Measurements from ENCODE around the gene FALEC.

The FALEC gene

DNA sequence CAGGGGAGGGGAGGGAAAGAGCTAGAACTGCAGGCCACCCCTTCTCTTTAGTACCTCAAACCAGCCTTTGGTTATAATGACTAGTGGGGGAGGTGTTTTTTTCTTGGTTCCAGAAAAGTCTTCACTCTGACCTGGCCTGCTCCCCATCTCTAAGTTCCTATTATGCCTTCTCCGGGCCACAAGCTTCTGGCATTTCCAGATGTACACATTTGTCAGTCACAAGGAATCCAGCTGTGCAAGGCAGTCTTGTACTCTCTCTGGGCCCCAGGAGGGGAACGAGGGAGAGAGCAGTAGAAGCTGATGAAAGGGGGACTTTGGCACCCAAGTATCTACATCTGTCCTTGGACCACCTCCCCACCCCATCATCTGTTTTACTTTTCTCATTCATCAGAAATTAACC lies 2.7 kb upstream of the FALEC start:
- no peak for DNase-seq

DNA sequence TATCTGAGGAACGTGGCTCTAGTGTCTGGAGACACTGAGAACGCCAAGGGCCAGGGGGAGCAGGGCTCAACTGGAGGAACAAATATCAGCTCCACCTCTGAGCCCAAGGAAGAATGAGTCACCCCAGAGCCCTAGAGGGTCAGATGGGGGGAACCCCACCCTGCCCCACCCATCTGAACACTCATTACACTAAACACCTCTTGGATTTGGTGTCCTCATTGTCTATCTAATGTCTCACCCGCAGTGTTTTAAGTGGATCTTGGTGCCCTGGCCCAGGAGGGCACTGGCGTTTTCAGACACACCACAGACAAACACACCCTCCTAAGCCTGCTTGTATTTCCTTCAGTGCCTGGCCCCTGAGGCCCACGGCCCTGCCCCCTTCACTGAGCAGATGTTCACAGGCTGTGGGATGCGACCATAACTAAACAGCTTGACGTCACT lies 2.2 kb upstream of the FALEC start:
- DNase-seq = no peak

DNA sequence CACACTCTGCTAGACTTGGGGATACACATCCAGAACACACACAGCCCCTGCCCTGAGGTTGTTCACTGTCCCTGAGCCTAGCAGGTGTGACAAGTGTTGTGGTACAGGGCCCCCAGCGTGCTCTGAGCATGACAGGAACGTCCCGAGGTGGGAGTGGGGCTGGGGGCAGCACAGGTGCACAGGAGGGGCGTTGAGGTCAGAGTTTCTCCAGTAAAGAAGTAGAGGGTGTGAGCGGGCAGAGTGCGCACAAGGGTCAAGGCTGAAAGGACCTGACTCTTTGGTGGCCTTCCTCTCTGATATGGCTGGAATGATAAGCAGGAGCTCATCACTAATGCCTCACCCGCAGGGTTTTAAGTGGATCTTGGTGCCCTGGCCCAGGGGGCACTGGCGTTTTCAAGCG lies 1.3 kb upstream of the FALEC start:
- DNase-seq = no peak

DNA sequence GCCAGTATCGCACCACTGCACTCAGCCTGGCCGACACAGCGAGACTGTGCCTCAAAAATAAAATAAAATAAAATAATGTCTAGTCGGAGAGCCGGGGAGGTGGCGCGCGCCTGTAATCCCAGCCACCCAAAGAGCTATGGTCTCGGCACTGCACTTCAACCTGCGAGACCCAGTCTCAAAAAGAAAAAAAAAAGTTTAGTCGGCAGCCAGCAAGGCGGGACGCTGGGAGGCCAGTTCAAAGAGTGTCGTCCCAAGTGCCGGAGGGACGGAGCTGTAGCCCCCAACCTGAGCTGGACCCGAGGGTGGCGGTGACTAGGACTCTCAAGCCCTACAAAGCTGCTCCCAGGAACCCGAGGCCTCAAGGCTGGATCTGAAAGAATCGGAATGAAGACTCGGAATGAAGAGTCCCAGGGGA lies 632 bp upstream of the FALEC start:
- peak; percentile 4 for DNase-seq

DNA sequence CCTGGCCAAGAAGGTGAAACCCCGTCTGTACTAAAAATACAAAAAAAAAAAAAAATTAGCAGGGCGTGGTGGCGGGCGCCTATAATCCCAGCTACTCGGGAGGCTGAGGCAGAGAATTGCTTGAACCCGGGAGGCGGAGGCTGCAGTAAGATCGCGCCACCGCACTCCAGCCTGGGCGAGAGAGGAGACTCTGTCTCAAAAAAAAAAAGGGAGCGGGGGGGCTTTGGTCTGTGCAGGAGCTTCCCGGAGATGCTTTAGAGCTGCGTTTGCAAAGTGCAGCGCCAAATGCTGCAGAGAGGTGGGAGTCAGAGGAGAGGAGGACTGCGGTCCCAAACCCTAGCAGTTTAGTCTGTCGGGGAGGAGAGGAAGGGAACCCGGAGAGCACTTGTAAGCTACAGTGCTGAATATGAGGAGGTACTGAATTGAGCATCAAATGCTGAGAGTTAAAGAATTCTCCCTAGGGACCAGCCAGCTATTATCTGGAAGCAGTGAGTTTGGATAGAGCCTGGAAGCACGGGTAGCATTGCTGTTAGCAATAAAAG lies 569 bp downstream of the FALEC start:
- DNase-seq = no peak

DNA sequence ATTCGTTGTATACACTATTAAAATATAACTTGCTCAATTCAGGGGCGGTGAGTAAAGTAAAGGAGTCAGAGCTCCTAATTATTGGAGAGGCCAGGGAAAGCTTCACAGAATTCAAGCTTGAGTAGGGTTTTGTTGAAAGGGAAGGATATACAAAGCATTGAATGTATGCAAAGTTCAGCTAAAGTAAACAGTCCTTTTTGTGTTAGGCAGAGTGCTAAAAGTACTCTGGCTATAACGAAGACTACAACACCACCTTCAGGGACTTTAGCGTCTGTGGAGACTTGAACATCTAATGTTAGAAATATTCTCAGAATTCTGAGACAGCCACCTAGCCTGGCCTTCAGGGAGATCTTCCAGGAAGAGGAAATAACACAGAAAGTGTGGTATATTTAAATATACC lies 1.1 kb downstream of the FALEC start:
- DNase-seq = no peak

DNA sequence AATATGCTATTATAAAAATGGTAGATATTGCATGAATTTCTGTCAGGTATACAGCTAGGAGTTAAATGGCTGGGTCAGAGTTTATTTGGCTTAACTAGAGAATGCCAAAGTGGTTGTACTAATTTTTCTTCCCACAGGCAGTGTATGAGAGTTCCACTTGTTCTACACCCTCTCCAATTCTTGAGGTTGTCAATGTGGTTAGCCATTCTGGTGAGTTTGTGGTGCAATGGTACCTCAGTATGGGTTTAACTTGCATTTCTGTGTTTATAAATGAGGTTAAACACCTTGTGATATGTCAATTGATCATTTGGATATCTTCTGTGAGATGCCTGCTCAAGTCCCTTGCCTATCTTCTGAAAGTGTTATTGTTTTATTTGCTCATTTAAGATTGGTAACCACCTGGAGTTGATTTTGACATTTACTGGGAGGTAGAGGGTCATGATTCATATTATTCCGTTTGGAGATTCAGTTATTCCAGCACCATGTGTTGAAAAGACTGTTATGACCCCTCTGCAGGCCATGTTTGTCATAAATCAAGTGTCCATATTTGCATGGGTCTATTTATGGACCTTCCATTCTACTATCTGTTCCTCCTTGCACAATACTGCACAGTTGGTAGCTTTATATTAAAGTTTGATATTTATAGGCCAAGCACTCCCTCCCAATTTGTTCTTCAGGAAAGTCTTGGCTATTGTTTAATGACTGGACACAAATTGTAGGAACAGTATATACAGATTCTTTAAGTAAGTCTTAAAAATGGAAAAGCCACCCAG lies 5.8 kb downstream of the FALEC start:
- no peak for DNase-seq

DNA sequence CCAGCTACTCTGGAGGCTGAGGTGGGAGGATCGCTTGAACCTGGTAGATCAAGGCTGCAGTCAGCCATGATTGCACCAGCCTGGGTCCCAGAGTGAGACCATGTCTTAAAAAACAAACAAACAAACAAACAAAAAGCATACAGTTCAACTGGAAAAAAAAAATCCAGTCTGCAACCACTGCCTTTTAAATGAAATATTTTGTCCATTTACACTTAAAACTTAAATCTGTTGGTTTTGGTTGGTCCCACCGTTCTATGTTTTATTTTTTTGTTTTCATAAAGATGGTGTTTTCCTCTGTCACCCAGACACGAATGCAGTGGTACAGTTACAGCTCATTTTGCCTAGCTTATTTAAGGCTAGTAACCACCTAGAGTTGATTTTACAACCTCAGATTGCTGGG lies 9.8 kb downstream of the FALEC start:
- no peak for DNase-seq

DNA sequence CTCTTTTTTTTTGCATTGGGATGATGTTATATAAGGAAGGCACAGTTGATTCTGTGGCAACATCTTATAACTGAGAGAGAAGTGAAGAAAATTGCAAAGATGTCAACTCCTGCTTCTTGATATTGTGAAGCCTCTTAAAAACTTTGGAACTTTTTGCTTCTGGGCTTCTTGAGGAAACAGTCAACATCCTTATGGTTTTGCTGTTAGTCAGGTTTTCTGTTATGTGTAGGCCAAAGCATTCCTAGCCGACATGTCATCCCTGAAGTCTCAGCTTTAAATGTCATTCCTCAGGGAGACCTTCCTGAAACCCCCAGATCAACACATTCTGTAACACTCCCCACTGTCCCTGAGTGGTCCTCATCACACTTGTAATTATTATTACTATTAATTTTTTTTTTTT lies 12.6 kb downstream of the FALEC start:
- no peak for DNase-seq

DNA sequence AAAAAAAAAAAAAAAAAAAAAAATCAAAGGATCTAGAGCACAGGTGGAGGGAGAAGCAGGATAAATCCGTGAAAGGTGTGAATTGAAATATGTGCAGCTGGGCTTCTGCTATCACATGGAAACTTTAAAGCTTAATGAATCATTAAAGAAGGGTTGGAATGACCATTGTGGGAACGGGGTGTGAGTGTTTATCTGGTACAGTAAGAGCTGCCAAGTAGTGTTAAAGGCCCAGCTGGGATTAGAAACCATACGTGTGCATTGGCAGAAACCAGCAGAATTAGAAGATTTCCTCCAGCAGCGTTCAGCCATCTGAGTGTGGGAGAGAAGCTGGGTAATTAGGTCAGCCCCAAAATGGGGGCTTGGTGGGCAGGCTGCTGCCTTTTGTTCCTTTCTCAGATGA lies 13.5 kb downstream of the FALEC start:
- no peak for DNase-seq

DNA sequence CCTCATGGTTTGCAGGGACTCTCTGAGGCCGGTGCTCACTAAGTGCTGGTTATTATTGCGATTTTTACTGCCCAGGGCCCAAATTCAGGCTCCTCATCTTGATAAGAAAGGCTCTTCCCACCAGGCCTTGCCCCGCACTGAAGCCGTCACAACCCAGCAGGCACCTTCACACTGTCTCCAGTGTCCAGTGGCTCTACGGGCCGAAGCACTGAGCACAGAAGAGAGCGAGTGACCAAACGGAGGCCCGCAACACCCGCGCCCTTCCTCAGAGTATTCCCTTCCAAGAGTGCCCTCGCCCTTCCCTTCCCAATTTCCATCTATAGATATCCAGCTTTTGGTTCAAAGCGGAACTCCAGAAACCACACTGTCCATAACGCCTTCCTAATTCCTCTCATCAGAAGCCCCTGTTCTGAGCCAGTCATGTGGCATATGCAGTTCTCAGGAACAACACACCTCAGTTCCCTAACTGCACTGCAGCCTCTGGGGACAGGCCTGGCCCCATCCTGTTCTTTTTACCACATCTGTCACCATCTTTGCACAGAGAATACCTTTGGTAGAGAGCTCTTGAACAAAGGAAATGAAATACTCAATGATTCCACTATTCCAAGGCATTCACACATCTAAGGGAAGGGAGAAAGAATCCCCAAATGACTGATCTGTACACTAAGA lies 15.1 kb downstream of the FALEC start:
- DNase-seq = no peak

DNA sequence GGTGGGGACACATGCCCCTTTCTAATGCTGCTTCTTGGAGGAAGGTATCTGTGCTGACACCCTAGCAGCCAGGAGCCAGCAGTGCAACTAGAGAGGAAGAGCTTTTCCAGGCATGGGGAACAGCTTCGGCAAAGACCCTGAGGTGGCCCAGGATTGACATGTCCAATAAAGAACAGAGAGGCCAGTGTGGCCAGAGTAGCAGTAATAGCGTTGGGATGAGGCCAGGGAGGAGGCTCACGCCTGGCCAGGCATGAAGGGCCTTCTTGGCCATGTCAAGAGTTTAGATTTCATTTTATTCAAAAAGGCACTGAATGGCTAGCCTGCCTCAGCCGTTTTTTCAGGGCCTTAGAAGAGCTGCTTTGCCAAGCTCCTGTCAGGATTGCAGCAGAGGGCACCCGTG lies 17.3 kb downstream of the FALEC start:
- DNase-seq = no peak

DNA sequence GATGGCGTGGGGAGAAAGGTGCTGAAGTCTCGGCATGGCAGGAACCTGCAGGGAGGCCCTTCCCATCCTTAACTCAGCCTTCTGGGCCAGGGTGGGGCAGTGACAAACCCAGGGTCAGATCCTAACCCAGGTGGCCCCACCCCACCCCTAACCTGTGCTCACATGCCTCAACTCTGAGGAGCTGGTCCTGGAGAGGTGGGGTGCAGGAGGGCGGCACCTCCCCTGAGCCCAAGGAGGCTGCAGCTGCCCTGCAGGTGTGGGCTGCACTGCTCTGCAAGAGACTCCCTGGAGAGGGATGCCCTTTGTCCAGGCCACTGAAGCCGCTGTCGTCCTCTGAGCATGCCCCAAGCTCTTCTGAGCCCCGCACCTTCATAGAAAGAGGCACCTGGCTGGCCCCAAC lies 18.4 kb downstream of the FALEC start:
- DNase-seq = no peak

DNA sequence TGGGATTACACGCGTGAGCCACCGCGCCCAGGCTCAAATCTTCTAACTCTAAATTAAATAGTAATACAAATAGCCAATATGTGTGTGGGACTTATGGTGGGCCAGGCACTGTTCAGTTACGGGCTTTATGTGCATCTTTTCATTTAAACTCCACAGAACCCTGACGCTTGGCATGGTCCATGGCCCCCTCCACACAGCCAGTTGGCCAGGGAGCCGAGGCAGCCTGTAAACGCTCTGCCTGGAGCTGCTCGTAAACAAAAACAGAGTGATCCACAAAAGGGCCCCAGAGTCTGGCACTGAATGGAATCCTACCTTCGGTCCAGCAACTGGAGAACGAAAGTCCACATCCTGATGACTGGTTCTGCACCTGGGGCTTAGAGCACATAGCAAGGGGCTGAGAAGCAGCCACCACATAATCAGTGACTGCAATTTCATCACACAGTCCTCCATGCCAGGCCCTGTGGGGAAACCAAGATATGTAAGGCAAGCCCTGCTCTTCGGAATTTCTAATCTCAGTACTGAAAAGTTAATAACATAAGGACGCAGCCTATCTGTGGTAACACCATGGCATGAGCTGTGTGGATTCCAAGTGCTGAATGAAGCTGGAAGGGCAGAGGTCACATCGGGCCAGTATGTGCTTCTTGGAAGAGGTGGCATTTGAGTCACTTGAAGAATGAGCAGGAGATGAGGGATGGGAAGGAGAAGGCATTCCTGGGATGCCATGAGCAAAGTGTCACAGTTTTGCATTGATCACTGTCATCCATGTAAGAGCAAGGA lies 20.1 kb downstream of the FALEC start:
- DNase-seq = no peak

DNA sequence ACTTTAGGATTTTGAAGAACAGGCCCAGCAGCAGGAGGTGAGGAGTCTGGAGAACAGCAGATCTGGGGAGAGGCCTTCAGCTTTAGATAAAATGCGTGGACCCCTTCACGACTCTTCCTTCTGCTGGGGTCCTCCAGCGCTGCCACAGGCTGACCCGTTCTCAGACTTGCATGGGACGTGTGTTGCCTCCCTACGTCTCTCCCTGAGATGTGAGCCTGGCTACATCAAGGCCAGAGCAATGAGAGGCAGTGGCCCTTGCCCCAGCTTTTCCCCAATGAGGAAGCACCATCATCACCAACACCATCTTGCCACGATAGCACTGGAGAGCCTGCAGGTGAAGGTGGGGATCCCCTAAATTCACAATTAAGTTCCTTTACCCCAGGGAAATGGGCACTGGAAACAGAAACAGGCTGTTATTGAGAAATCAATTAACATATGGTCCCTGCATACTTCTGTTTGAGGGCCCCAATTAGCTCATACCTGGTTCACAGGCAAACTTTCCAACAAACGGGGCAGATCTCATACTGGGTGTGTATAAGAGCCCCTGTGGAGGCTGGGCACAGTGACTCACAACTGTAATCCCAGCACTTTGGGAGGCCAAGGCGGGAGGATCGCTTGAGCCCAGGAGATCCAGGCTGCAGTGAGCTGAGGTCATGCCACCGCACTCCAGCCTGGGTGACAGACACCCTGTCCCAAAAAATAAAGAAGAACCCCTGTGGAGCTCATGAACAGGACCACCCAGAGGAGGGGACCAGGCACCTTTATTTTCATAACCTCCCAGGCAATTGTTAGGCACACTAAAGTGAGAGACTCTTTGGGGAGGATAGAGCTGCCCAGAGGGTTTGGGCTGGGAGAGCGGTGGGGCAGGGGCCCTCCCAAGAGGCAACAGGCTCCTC lies 21.5 kb downstream of the FALEC start:
- DNase-seq = no peak

DNA sequence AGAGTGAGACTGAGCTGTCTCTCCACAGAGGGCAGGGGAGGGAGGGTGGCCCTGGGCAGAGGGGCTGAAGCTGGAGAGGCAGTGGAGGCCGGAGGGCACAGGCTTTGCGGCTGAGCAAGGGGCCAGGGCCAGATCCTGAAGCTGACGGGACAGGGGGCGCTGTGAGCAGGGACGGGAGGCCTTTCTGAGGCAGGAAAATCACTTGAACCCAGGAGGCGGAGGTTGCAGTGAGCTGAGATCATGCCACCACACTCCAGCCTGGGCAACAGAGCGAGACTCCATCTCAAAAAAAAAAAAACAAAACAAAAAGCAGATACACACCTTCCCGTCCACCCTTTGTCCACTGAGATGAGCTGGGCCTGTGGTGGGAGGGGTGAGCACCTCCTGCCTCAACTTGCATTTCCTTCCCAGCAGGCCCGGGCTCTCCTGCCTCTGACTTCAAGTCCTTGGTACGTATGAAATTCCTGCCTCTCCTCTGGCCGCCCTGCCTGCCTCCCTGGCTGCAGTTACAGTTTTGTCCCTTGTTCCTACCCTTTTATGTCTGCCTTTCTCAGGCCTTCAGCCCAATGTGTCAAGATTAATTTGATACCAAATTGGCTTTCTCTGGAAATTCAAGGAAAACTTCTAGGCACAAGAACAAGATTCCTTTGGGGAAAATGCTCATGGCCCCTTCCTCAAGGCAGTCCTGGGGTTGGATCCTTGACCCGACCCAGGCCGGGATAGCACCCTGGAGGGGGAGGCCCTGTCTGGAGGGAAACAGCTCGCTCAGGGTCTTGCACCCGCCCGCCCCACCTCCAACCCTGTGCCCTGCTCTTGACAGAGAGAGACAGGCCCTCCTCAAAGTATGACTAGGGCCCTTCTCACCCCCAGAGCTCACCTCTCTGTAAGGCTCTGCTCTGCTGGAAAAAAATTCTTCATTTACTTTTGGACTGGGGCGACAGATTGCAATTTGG lies 22.5 kb downstream of the FALEC start:
- no peak for DNase-seq

DNA sequence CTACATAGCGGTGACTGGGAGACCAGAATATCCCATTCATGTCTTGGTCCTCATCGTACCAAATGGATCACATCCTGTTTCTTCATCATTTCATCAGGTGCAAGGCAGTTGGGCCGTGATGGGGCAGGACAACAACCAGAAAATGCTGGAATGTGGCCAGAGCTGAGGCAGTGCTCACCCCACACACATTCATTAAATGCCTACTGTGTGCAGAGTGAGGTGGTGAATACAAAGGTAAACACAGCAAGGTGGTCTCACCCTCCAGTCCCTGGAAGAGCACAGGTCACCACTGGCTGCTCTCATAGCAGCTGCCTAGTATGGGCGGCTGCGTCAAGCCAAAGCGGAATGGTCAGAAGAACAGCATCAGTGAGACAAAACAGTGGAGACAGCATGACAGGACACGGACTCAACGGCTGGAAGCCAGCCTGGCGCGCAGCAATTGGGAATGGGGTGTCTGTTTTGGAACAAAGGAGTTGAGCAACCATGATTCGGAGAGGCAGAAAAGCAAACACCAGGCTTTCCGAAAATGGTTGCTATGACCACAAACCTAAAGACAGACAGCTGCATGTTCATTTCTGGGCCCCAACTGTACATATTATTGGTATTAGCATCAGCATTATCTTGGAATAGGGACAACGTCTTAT lies 28.1 kb downstream of the FALEC start:
- no peak for DNase-seq

DNA sequence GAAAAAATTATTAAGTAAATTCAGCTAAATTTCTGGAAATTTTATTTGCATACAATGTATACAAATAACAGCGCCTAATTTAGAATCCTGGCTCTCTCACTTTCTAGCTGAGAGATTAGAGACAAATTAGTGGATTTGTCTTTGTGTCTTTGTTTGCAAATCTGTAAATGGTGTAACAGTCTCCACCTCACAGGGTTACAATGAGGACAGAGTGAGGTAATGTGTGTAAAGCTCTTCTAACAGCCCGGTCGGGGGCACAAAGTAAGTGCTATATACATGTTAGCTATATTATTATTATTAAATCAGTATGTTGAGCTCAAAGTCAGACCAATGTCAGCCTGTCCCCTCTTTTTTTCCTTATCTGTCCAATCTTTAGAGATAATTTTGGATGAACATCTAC lies 28.7 kb downstream of the FALEC start:
- DNase-seq = no peak

DNA sequence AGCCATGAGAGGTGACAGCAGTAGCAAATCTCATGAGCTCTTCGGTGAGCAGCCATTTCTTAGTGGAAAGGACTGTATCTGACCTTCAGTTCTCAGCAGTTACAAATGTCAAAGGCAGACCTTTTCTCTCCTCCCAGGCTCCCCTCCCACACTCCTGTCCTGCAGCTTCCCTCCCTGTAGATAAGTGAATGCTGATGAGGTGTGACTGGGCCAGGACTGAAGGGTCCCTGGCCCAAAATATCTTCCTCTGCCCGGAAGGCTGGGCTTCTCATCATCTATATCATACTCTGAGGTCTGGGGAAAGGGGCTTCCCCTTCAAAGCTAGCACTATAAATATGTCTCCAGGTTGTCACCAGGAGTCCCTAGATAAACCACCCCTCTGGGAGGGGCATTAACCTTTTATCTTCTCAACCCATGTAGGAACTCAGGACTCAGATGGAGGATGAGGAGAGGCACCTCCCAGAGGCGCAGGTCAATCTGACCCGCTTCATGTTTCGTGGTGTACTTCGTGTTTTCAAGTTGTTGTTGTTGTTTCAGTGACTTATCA lies 30.0 kb downstream of the FALEC start:
- DNase-seq = no peak

DNA sequence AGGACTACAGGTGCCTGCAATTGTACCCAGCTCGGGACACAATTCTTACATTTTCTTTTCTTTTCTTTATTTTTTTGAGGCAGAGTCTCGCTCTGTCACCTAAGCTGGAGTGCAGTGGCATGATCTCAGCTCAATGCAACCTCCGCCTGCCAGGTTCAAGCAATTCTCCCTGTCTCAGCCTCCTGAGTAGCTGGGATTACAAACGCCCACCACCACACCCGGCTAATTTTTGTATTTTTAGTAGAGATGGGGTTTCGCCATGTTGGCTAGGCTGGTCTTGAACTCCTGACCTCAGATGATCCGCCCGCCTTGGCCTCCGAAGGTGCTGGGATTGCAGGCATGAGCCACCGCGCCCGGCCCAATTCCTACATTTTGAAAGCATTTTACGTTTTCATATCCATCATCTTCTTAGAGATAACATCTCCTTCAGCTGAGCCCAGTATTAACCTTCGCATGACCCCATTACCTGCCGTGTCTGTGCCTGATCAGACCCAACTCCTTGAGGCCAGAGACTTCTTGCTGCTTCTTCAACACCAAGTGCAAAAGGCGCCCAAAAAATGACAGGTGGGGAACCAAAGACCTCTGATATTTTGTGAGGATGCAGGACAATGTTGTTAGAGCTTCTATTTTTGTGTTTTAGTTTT lies 30.9 kb downstream of the FALEC start:
- DNase-seq = no peak

Measured in stimulated activated CD4-positive, alpha-beta T cell treated with anti-CD3 and anti-CD28 coated beads, Interleukin-12 subunit alpha, Interleukin-12 subunit beta, amount 100 ng/mL, for 4 hours (primary cell).